VCaP (cell line): ENCODE data around the gene RBKS.

Experiments
- H3K27ac ChIP-seq: fragments of 450-650 bp; 2 replicates; pipeline ENCODE4 v1.5.1; 2017
- TF ChIP-seq, protein P1 (sequence below): fragments of 450-650 bp; conservative IDR thresholded peaks from 2 replicates; pipeline ENCODE4 v1.5.1; 2017; ENCODE audit warnings: mild to moderate bottlenecking, moderate library complexity

Gene RBKS

DNA sequence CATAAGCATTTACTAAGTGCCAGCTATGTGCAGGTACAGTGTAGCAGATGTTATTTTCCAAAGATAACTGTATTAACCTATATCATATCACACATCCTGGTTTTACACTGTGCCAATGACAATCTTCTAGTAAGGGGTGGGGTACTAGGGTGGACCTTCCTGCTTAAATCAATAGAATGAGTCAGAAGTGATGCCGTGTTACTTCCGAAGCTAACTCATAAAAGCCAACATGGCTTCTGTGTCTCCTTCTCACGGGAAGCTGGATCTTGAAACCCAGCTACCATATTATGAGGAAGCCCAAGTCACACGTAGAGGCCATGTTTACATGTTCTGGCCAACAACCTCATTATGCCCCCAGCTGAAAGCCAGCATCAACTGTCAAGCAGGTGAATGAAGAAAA is 59.5 kb downstream of the RBKS start:
- TF ChIP-seq, protein P1, sequence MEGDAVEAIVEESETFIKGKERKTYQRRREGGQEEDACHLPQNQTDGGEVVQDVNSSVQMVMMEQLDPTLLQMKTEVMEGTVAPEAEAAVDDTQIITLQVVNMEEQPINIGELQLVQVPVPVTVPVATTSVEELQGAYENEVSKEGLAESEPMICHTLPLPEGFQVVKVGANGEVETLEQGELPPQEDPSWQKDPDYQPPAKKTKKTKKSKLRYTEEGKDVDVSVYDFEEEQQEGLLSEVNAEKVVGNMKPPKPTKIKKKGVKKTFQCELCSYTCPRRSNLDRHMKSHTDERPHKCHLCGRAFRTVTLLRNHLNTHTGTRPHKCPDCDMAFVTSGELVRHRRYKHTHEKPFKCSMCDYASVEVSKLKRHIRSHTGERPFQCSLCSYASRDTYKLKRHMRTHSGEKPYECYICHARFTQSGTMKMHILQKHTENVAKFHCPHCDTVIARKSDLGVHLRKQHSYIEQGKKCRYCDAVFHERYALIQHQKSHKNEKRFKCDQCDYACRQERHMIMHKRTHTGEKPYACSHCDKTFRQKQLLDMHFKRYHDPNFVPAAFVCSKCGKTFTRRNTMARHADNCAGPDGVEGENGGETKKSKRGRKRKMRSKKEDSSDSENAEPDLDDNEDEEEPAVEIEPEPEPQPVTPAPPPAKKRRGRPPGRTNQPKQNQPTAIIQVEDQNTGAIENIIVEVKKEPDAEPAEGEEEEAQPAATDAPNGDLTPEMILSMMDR: no peak
- H3K27ac ChIP-seq: no peak overlapping the region

DNA sequence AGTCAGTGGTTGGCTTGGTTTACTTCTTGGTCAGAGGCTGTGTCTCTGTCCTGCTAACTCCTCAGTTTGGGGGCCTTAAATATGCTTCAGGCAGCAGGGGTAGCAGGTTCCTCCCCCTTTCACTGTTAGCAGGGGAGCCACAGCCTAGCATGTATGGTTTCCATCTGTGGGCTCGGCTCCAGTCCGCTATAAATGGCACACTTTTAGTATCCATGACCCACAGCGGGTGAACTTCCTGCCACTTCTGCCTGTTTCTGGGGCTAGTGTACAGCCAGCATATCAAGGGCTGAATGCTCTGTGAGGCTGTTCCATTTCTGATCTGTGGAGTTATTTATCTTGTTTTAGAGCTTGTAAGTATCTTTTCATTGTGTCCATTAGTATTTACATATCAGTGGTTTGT is 60.4 kb downstream of the RBKS start:
- peak overlapping the region; percentile 40 for H3K27ac ChIP-seq
- TF ChIP-seq, protein P1: no peak

DNA sequence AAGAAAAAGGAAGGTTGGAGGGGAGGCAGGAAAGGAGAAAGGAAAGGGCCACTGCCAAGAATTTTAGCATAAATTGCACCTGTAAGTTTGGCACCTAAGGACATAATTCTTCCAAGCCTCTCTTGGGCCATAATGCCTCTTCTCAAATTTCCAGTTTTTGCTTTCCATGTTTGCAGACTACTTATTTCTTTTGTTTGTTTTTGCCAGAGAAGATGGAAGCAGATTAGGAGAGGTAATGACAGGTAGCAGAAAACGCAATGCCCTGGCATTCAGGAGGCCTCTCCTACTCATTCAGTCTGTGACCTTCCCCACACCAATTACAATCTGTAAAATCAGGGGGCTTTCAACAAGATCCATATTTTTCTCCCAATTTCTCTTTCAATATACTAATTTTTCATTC is 61.9 kb downstream of the RBKS start:
- TF ChIP-seq, protein P1: no peak
- no peak overlapping the region for H3K27ac ChIP-seq

DNA sequence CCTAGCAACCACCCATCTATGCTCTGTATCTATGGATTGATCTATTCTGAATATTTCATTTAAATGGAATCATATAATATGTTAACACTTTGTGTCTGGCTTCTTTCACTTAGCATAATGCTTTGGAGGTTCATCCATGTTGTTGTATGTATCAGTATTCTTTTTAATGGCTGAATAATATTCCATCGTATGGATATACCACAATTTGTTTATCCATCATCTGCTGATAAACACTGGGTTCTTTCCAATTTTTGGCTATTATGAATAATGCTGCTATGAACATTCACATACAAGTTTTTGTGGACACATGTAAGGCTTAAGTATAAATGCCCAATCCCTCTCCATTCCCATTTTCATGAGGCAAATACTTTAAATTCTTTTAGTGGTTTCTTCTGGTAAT is 65.8 kb downstream of the RBKS start:
- TF ChIP-seq, protein P1: no peak

DNA sequence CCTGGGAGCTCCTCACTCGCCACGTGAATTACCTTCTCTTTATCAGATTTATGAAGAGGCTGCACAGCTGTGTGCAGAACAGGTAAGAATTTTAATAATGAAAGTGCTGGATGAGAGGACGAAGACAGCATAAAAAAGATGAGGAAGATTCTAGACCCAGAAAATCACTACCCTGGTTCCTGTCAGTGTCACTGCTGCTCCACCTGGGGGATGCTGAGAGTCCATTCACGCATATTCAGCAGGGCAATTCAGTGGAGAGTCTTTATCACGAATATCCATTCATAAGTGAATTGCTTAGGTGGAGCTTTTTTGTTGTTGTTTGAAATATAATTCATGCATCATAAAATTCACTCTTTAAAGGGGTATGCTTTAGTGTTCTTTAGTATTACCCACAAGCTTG is 66.6 kb downstream of the RBKS start:
- TF ChIP-seq, protein P1: peak; percentile 34
- H3K27ac ChIP-seq: no peak overlapping the region

More for the DNA sequence above, 65.8 kb downstream of the RBKS start:
- no peak overlapping the region for H3K27ac ChIP-seq

DNA sequence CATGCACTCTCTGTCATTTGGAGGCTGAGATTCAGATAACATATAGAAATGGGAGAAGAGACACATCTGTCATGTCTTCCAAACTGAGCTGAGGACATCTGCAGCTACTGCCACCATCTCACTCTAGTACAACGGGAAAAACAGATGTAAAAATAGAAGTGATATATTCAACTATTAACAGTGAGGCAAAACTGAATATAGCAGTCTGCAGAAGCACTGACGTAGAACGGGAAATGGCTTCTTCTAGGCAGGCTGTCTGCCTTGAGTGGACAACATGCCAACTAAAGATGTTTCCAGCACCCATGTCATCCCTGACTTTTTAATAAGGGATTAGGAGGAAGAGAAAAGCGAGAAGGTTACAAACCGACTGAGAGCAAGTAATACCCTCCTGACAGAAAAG is 67.1 kb downstream of the RBKS start:
- no peak overlapping the region for H3K27ac ChIP-seq
- TF ChIP-seq, protein P1: no peak

DNA sequence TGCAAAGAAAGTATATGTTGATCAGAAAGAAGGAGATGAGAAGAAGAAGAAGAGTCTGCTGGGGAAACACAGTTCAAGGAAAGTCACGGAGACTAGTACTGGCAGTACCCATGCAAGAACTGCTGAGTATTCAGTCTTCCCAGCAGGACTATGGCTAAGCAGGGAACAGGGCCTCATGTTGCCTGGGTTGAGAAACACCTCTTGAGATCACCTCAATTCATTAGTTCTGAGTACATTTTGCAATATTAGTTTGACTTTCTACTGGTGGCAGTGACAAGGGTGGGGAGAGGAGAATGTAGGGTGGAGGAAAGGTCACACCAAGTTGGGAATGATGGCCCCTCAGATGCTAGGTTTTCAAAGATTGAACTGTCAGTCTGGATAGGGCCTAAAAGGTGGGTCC is 68.1 kb downstream of the RBKS start:
- TF ChIP-seq, protein P1: no peak
- H3K27ac ChIP-seq: no peak overlapping the region
